GM19025 (cell line): ENCODE measurements around the gene UBL7.
"Not testable (repeated sequence)": the region's sequence is repeated elsewhere in the genome, so short reads cannot be mapped to it uniquely, and the experiment has no call there.

ENCODE experiments used
- ATAC-seq: cut with Tn5 transposase; IDR thresholded peaks from one replicate; pipeline ENCODE4 v1.9.1; 2021; ENCODE audit warnings: mild to moderate bottlenecking, low read depth, moderate library complexity; ENCODE audit not compliant: unreplicated experiment

UBL7 gene

DNA sequence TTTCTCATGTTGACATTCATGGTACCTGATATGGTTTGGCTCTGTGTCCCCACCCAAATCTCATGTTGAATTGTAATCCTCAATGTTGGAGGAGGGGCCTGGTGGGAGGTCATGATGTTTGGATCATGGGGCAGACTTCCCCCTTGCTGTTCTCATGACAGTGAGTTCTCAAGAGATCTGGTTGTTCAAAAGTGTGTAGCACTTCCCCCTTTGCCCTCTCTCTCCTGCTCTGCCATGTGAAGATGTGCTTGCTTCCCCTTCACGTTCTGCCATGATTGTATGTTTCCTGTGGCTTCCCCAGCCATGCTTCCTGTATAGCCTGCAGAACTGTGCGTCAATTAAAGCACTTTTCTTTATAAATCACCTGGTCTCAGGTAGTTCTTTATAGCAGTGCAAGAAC, 3.3 kb upstream of the UBL7 start:
- no peak for ATAC-seq

- no peak for ATAC-seq
These were observed 2.7 kb upstream of the UBL7 start for GRCh38 chr15:74463634-74464033.

- no peak for ATAC-seq
These were observed 1.0 kb upstream of the UBL7 start for GRCh38 chr15:74461847-74462511.

DNA sequence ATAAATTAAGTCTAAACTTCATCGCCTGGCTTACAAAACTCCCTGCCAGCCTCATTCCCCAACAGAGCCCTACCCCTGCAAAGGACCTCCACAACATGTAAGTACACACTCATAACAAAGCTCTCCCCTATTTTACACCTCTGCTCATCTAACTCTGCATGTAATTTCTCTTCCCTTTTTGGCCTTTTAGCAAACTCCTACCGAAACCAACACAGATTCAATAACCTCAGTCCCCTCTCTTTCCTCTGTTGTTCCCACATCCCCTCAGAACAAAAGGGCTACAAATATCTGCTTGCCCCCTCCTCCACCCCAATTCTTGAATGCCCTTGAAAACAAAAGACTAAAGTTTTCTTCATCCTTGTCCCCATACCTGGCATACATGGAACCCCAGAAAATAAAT, 662 bp downstream of the UBL7 start:
- ATAC-seq: no peak

GRCh38 chr15:74459798-74460197, 1.2 kb downstream of the UBL7 start:
- not testable (repeated sequence) for ATAC-seq

DNA sequence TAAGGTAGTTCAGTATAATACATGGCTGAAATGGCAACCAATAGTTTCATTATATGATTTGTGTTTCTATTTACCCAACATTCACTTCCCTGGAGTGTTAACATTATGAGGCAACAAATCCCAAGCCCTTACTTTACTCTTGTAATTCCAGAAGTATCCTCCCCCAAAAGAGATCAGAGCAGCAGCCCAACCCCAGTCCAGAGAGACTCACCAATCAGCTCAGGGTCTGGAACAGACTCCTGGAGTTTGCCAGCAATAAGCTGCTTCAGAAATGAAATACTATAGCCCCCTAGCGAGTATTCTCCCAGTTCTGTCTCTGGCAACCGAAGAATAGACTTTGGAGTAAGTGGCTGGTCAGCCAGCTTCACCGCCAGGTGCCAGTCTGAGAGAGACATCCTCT, 2.5 kb downstream of the UBL7 start:
- ATAC-seq: no peak

DNA sequence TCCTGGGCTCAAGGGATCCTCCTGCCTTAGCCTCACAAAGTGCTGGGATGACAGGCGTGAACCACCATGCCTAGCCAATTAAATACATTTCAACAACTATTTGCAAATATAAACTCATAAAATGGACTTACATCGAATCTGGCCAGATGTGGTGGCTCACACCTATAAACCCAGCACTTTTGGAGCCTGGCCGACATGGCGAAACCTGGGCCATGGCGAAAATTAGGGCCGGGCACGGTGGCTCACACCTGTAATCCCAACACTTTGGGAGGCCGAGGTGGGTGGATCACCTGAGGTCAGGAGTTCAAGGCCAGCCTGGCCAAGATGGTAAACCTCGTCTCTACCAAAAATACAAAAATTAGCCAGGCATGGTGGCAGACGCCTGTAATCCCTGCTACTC, 3.9 kb downstream of the UBL7 start:
- ATAC-seq: not testable (repeated sequence)

DNA sequence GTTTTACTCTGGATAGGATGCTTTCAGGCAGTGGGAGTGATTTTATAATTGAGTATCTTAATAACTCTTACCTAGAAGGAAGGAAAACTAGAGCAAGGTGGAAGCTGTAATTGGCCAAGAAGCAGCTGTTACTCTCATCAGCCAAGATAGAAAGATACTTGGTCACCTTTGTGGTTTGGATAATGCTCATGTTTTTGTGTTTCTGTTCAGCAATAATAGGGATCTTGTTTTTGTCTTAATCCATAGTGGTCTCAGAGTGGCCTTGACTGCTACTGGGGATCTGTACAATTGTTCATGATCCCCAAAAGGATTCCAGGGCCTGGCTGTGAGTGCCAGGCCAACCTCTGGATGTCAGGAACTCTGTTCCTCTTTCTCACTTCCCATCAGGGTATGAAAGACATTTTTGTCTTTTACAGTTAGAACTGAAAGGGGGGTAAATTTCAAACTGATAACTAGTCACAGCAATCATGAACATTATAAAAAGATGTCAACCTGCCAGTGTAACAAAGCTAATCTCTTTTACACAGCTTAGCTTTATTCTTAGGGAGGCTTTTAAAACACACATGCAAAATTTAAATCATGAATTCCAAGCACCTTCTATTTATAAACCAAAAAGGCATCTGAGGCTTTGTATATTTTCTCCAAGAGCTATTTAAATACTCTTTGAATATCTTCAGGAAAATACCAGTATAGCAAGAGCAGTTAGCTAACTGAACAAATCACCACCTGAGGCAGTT, 6.0 kb downstream of the UBL7 start:
- ATAC-seq: no peak

DNA sequence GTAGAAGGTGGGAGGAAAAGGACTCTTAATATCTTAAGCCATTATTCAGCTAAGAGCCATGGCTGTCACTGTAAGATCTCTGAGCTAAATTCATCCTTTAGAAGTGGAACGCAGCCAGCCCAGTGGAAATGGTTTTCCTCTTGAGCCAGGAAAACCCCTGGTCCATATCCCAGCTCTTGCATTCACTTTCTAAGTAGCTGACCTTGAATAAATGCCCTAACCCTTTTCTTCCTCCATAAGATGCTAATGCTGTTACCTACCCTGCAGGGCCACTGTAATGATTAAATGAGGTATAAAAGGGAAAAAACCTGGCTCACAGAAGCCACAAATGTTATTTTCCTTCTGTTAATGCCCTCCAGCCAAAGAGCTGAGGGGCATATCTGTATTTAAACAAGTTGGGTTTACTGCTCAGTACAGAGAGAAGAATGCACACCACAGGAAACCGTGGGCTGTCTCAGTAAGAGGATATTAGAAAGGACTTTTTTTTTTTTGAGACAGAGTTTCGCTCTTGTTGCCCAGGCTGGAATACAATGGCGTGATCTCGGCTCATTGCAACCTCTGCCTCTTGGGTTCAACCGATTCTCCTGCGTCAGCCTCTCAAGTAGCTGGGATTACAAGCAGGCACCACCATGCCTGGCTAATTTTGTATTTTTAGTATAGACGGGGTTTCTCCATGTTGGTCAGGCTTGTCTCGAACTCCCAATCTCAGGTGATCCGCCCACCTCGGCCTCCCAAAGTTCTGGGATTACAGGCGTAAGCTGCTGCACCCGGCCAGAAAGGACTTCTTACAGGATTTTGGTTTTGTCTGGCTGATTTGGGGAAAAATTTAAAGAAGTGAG, 6.8 kb downstream of the UBL7 start:
- no peak for ATAC-seq

DNA sequence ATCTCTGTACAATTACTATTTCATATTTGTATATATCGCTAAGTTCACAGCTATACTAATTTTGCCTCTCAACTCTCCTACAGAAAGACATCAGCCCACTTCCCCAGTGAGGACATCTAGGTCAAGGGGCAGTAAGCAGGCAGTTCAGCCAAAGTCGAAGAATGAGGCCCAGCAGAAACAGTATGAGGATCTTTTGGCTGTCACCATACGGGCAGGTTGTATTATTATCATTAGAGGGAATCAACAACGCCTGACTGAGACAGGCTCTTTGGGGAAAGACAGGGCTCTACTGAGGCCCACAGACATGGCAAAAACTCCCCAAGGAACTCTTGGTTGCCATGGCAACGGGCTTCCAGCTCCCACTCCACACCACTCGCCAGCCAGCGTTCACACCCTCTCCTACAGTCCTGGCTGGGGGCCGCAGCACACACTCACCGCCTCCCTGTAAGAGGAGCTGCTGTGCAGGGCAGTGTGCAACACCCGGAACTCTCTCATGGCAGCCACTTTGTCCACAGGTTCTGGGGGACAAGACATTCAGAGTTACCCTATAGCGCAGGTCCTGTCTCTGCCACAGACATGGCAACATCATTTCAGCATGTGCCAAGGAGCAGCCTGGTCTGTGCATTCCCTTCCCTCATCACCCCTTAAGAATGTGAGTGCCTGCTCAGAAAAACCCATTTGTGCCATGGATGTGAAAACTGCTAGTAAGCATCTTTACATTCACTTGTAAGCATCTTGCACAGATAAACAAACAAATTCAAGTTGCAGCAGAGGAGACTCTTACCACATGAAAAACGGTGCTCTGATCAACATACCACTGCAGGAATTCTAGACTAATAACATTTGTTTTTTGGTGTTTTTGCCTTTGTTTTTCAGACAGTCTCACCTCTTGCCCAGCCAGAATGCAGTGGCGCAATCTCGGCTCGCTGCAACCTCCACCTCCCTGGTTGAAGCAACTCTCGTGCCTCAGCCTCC, 8.8 kb downstream of the UBL7 start:
- no peak for ATAC-seq

DNA sequence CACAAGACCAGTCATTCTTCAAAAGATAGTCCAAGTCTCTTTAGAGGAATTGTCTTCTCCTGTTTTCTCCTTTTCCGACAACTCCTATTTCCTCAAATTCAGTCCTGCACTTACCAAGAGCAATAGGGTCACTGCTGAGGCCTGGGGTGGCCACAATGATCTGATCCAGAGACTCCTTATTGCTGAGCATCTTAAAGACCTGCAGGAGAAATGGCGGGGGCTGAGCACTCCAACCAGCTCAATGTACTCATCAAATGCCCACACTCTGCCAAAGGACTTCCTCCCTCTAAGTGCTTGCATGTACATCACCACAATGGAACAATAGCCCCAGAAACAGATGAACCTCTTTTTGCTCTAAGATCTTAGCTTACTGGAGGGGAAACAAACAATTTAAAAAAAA, 9.6 kb downstream of the UBL7 start:
- no peak for ATAC-seq

- ATAC-seq: no peak
These were observed 11.2 kb downstream of the UBL7 start for GRCh38 chr15:74449643-74450205.

GRCh38 chr15:74449095-74449494, 11.9 kb downstream of the UBL7 start:
- ATAC-seq: no peak

DNA sequence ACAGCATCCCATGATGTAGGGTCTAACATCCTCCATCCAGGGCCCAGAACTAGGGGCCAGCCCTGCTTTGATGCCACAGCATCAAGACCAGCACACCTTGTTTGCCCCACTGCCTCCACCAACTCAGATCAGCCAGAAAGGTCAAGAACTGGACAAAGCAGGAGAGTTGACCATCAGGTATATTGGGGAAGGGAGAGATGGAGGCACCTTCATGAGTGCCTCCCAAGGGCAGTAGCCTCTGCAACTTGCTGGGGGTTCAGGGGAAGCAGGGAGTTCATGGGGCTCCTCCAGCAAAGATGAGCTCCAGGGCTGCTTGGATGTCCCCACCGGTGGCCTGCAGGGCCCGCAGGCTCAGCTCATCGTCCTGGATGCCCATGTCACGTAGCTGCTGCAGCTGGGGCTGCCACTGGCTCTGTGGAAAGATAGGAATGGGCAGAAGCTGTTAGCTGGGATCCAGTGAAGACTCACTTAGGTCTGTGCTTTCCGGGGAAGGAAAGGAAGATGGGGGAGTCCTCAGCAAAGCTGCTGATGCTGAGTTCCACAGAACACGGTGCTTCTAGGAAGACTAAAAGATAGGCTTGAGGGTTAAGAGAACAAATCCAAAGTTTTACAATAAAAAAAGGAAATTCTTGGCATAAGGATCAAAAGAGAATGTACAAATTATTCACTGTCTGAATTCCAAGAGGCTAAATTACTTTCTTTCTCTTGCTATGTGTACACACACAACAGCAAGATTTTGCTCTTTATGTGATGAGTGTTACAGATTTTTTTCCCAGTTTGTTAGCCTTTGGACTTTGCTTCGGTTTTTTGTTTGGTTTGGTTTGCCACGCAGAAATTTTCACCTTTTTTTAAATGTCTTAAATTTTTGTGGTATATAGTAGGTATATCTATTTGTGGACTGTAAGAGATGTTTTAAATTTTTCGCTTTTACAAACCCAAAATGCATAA, 14.9 kb downstream of the UBL7 start:
- ATAC-seq: no peak

- ATAC-seq: no peak
These were observed 16.6 kb downstream of the UBL7 start for GRCh38 chr15:74444106-74445062.

- ATAC-seq: no peak
These were observed 17.7 kb downstream of the UBL7 start for GRCh38 chr15:74443100-74443909.

DNA sequence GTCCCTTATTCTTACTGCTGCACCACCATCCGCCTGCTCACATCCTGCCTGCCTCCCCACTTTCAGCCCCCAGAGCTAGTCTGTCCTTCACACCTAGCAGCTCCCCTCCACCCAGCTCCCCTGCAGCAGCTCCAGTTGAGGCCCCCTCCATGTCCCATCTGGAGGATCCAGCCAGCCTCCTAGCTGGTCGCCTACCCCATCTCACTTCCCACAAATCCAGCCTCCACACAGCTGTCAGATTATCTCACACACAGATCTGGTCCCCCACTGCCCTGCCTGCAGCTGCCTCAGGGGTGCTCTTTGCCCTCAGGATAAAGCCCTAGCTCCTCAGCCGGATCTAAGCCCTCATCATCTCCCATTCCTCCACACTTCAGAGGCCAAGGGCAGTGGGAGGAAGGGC, 18.4 kb downstream of the UBL7 start:
- no peak for ATAC-seq
